Keratinocyte (primary cell): ENCODE data around the gene WFDC10A.

Experiments used
- EZH2 ChIP-seq: IDR thresholded peaks from one replicate; pipeline ENCODE4 v1.6.1; 2012; ENCODE audit warnings: inconsistent platforms, mild to moderate bottlenecking, low read length, moderate library complexity
- TF ChIP-seq, protein P1 (sequence below), 3 experiments: IDR thresholded peaks in 1 of 3; conservative IDR thresholded peaks in 1 of 3; optimal IDR thresholded peaks in 1 of 3; 2 replicates in 2 of 3; 3 replicates in 1 of 3; pipeline versions ENCODE3 to v1.5.1; 2011; ENCODE audit warnings: low read length in 3 of 3, mild to moderate bottlenecking in 3 of 3, moderate library complexity in 2 of 3, control low read depth in 1 of 3, inconsistent platforms in 1 of 3; ENCODE audit not compliant: insufficient read depth in 2 of 3; ENCODE audit errors: extremely low read depth in 1 of 3

DNA sequence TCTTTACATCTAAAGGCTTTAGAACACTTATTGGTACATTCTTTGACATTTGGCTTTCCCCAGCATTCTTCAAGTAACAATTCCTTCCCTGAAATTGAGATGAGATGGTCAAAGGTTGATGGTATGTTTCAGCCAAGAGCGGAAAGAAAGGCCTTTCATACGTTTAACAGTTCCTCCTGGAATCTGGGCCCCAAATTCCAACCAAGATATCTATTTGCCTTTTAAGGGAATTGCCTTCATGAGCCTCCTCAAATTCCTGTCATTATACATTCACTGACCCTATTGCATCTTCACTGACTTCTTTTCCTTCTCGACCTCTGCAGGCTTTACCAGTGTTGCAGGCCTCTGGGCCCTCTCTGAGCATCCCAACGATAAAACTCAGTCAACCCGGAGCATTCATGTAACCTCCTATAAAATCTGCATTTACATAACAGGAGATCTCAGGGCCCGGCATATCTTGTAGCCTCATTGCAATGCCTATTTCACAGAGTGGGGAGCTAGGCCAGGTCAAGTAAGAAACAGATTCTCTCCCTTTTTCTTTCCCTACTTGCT, 19.8 kb downstream of the WFDC10A start:
- TF ChIP-seq, protein P1, sequence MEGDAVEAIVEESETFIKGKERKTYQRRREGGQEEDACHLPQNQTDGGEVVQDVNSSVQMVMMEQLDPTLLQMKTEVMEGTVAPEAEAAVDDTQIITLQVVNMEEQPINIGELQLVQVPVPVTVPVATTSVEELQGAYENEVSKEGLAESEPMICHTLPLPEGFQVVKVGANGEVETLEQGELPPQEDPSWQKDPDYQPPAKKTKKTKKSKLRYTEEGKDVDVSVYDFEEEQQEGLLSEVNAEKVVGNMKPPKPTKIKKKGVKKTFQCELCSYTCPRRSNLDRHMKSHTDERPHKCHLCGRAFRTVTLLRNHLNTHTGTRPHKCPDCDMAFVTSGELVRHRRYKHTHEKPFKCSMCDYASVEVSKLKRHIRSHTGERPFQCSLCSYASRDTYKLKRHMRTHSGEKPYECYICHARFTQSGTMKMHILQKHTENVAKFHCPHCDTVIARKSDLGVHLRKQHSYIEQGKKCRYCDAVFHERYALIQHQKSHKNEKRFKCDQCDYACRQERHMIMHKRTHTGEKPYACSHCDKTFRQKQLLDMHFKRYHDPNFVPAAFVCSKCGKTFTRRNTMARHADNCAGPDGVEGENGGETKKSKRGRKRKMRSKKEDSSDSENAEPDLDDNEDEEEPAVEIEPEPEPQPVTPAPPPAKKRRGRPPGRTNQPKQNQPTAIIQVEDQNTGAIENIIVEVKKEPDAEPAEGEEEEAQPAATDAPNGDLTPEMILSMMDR (optimal IDR thresholded peaks at IDR 0.05 in 1 of 3, IDR thresholded peaks at IDR 0.05 in 1 of 3, conservative IDR thresholded peaks at IDR 0.05 in 1 of 3; ENCODE audit: extremely low read depth in 1 of 3, insufficient read depth in 2 of 3, low read length in 3 of 3) = no peak
- no peak for TF ChIP-seq EZH2
